GM18520 (cell line): ENCODE results near the gene CYB561A3.
"Not testable (repeated sequence)": the region's sequence is repeated elsewhere in the genome, so short reads cannot be mapped to it uniquely, and the experiment has no call there.

ENCODE experiments used
- ATAC-seq: cut with Tn5 transposase; IDR thresholded peaks from one replicate; pipeline ENCODE4 v1.9.1; 2021; ENCODE audit not compliant: unreplicated experiment

Gene CYB561A3

GRCh38 chr11:61361741-61362541 lies at the start of gene CYB561A3, which contains the start of gene TMEM138:
Gene CYB561A3 (minus strand): TSS chr11:61361882. CDS start chr11:61356713, 5,169 bp downstream.
Gene TMEM138 (plus strand): TSS chr11:61362374. CDS start chr11:61364391, 2,017 bp downstream.
- peak; percentile 75 for ATAC-seq

GRCh38 chr11:61406991-61407728 lies 45.5 kb upstream of the CYB561A3 start:
- ATAC-seq: no peak

GRCh38 chr11:61406067-61406466 lies 44.4 kb upstream of the CYB561A3 start:
- no peak for ATAC-seq

- no peak for ATAC-seq
These were observed 43.0 kb upstream of the CYB561A3 start for GRCh38 chr11:61404641-61405040.

GRCh38 chr11:61404103-61404502 lies 42.4 kb upstream of the CYB561A3 start:
- ATAC-seq: no peak

GRCh38 chr11:61403658-61404057 lies 42.0 kb upstream of the CYB561A3 start:
- ATAC-seq: no peak

GRCh38 chr11:61401573-61401972 lies 39.9 kb upstream of the CYB561A3 start:
- no peak for ATAC-seq

- no peak for ATAC-seq
These were observed 39.5 kb upstream of the CYB561A3 start for GRCh38 chr11:61401173-61401572.

- ATAC-seq: no peak
These were observed 31.4 kb upstream of the CYB561A3 start for GRCh38 chr11:61392981-61393595.

GRCh38 chr11:61390161-61390560 lies 28.5 kb upstream of the CYB561A3 start:
- ATAC-seq: no peak

GRCh38 chr11:61384271-61385242 lies 22.9 kb upstream of the CYB561A3 start:
- no peak for ATAC-seq

- ATAC-seq: not testable (repeated sequence)
These were observed 22.2 kb upstream of the CYB561A3 start for GRCh38 chr11:61383859-61384258.

- ATAC-seq: no peak
These were observed 19.2 kb upstream of the CYB561A3 start for GRCh38 chr11:61380884-61381283.

GRCh38 chr11:61378713-61379313 lies 17.1 kb upstream of the CYB561A3 start:
- ATAC-seq: no peak

GRCh38 chr11:61377461-61378160 lies 15.9 kb upstream of the CYB561A3 start:
- ATAC-seq: no peak

- no peak for ATAC-seq
These were observed 14.1 kb upstream of the CYB561A3 start for GRCh38 chr11:61375761-61376108.

GRCh38 chr11:61372659-61373420 lies 11.2 kb upstream of the CYB561A3 start:
- ATAC-seq: no peak

- no peak for ATAC-seq
These were observed 8.8 kb upstream of the CYB561A3 start for GRCh38 chr11:61370349-61371005.
